T47D (cell line): ENCODE data around the gene L1CAM.
"Not testable (repeated sequence)": the region's sequence is repeated elsewhere in the genome, so short reads cannot be mapped to it uniquely, and the experiment has no call there.

Experiments
- DNase-seq, 2 experiments: peaks; one replicate each; pipeline versions ENCODE4 v3.0.0 to v3.0.0-alpha.2; 2011 to 2012; ENCODE audit warnings: low read depth in 1 of 2, low spot score in 1 of 2
- JUND ChIP-seq: IDR thresholded peaks from 2 replicates; pipeline ENCODE4 v1.6.1; 2012; ENCODE audit warnings: low read depth
- in situ Hi-C: cut with HindIII; loops from 2 replicates; pipeline ENCODE4 v1.10.0; 2016; ENCODE audit warnings: low sequenced_read_pairs, low pct_unique_long_range_greater_than_20kb

The L1CAM gene

GRCh38 chrX:153818571-153819383 is 67.2 kb downstream of the L1CAM start:
- in situ Hi-C loops: no loop called here
- no peak for TF ChIP-seq JUND
- DNase-seq: peak; percentile 16 to 51

- in situ Hi-C loops, DNase-seq: not testable (repeated sequence)
These were observed 67.9 kb downstream of the L1CAM start for GRCh38 chrX:153818064-153818463.

GRCh38 chrX:153816831-153817690 is 68.9 kb downstream of the L1CAM start:
- no peak for DNase-seq
- in situ Hi-C loops: no loop called here

GRCh38 chrX:153814591-153815315 is 71.2 kb downstream of the L1CAM start:
- in situ Hi-C loops: no loop called here

More at GRCh38 chrX:153816831-153817690, 68.9 kb downstream of the L1CAM start:
- TF ChIP-seq JUND: no peak

GRCh38 chrX:153813161-153813560 is 72.8 kb downstream of the L1CAM start:
- in situ Hi-C loops: no loop called here
- no peak for DNase-seq
- no peak for TF ChIP-seq JUND

More at GRCh38 chrX:153814591-153815315, 71.2 kb downstream of the L1CAM start:
- TF ChIP-seq JUND: no peak
- no peak for DNase-seq

GRCh38 chrX:153812220-153812619 is 73.8 kb downstream of the L1CAM start:
- TF ChIP-seq JUND: no peak
- DNase-seq: no peak
- in situ Hi-C loops: no loop called here
